GM15510 (cell line): Measurements from ENCODE around the gene MCTP1.

Source experiments
- POLR2A ChIP-seq: IDR thresholded peaks from 3 replicates; pipeline ENCODE4 v1.6.1; 2011; ENCODE audit warnings: borderline replicate concordance; ENCODE audit not compliant: insufficient read length; ENCODE audit errors: extremely low read depth

Gene MCTP1

GRCh38 chr5:95284572-95285408 is at the start of gene MCTP1:
TSS of gene MCTP1 (minus strand) at chr5:95285094.
- TF ChIP-seq POLR2A = no peak

GRCh38 chr5:95332158-95332557 is 47.3 kb upstream of the MCTP1 start:
- TF ChIP-seq POLR2A = no peak

- no peak for TF ChIP-seq POLR2A
Observed at GRCh38 chr5:95331358-95331757, 46.5 kb upstream of the MCTP1 start.

- TF ChIP-seq POLR2A = no peak
Observed at GRCh38 chr5:95327211-95327610, 42.3 kb upstream of the MCTP1 start.

GRCh38 chr5:95317687-95318086 is 32.8 kb upstream of the MCTP1 start:
- no peak for TF ChIP-seq POLR2A

- no peak for TF ChIP-seq POLR2A
Observed at GRCh38 chr5:95317085-95317484, 32.2 kb upstream of the MCTP1 start.

- no peak for TF ChIP-seq POLR2A
Observed at GRCh38 chr5:95304711-95305110, 19.8 kb upstream of the MCTP1 start.

- no peak for TF ChIP-seq POLR2A
Observed at GRCh38 chr5:95298651-95299050, 13.8 kb upstream of the MCTP1 start.

- TF ChIP-seq POLR2A = no peak
Observed at GRCh38 chr5:95296291-95296690, 11.4 kb upstream of the MCTP1 start.

GRCh38 chr5:95285409-95285755 is 488 bp upstream of the MCTP1 start:
- TF ChIP-seq POLR2A = no peak

GRCh38 chr5:95283761-95284571 is 928 bp downstream of the MCTP1 start:
- no peak for TF ChIP-seq POLR2A

GRCh38 chr5:95283022-95283615 is 1.8 kb downstream of the MCTP1 start:
- TF ChIP-seq POLR2A = no peak

GRCh38 chr5:95281226-95281625 is 3.7 kb downstream of the MCTP1 start:
- no peak for TF ChIP-seq POLR2A

- no peak for TF ChIP-seq POLR2A
Observed at GRCh38 chr5:95280401-95281095, 4.3 kb downstream of the MCTP1 start.

GRCh38 chr5:95274011-95274410 is 10.9 kb downstream of the MCTP1 start:
- TF ChIP-seq POLR2A = no peak
